ACC112 (cell line): ENCODE measurements around the gene GYPC.

Experiments used
- H2AFZ ChIP-seq: fragments of 200-600 bp; sonication (generic); one replicate; pipeline ENCODE4 v1.6.0; 2017; ENCODE audit warnings: antibody characterized with exemption, low read length; ENCODE audit not compliant: unreplicated experiment
- H3K27ac ChIP-seq: fragments of 200-600 bp; sonication (generic); 2 replicates; pipeline ENCODE4 v1.5.1; 2014; ENCODE audit warnings: low read depth, mild to moderate bottlenecking, antibody characterized with exemption, low read length, moderate library complexity
- H3K27me3 ChIP-seq: fragments of 200-600 bp; sonication (generic); 2 replicates; pipeline ENCODE4 v1.6.1; 2014; ENCODE audit warnings: mild to moderate bottlenecking, antibody characterized with exemption, low read length, moderate library complexity, mixed read lengths; ENCODE audit not compliant: insufficient read depth
- H3K36me3 ChIP-seq: fragments of 200-600 bp; sonication (generic); 2 replicates; pipeline ENCODE4 v1.6.1; 2016; ENCODE audit warnings: mild to moderate bottlenecking, antibody characterized with exemption, low read length, moderate library complexity, mixed read lengths; ENCODE audit not compliant: insufficient read depth
- H3K4me1 ChIP-seq: fragments of 200-600 bp; sonication (generic); one replicate; pipeline ENCODE4 v1.6.1; 2016; ENCODE audit warnings: low read length, mixed read lengths; ENCODE audit not compliant: insufficient read depth, unreplicated experiment, control insufficient read depth
- H3K4me3 ChIP-seq: fragments of 200-600 bp; sonication (generic); 2 replicates; pipeline ENCODE4 v1.5.1; 2014; ENCODE audit warnings: mild to moderate bottlenecking, low read depth, low read length
- H3K79me2 ChIP-seq: fragments of 200-600 bp; sonication (generic); one replicate; pipeline ENCODE4 v1.6.0; 2016; ENCODE audit warnings: low read length; ENCODE audit not compliant: control insufficient read depth, unreplicated experiment, insufficient read depth

GYPC gene

DNA sequence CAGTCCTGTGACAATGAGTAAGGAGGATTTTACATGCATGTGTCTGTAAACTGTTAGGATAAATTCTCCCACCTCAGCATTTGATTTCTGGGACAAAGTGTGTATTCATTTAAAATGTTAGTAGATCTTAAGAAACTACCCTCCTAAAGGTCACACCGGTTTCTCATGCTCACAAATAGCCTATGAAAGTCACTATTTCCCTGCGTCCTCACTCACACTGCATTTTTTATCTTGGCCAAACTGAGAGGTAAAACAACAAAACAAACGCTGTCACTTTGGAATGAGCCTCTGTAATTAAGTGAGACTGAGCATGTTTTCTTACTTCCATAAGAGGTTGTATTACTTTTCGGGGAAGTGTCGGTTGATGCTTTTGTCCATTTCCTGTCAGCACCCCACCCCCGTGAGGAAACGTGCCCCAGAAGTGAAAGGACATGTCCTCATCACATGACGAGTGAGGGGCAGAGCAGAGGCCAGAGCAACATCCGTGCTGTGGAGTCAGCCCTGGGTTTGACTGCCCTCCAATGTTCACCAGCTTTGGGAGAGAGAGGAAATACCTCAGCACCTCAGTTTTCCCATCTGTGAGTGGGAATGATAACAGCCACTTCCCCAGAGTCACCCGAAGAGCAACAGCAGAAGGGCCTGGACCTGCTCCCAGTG, 3.1 kb downstream of the GYPC start:
- Histone ChIP-seq H2AFZ (no peak overlapping the region), H3K36me3 (no peaks in the 10 kb centered on the region), H3K27ac (peak overlapping the region; percentile 98), H3K4me1 (peaks cover 23% of the 10 kb centered on the region), H3K27me3 (no peaks in the 10 kb centered on the region), H3K4me3 (peak overlapping the region; percentile 35; the same call in 1 of the 2 replicates), H3K79me2 (peaks cover 32% of the 10 kb centered on the region)

DNA sequence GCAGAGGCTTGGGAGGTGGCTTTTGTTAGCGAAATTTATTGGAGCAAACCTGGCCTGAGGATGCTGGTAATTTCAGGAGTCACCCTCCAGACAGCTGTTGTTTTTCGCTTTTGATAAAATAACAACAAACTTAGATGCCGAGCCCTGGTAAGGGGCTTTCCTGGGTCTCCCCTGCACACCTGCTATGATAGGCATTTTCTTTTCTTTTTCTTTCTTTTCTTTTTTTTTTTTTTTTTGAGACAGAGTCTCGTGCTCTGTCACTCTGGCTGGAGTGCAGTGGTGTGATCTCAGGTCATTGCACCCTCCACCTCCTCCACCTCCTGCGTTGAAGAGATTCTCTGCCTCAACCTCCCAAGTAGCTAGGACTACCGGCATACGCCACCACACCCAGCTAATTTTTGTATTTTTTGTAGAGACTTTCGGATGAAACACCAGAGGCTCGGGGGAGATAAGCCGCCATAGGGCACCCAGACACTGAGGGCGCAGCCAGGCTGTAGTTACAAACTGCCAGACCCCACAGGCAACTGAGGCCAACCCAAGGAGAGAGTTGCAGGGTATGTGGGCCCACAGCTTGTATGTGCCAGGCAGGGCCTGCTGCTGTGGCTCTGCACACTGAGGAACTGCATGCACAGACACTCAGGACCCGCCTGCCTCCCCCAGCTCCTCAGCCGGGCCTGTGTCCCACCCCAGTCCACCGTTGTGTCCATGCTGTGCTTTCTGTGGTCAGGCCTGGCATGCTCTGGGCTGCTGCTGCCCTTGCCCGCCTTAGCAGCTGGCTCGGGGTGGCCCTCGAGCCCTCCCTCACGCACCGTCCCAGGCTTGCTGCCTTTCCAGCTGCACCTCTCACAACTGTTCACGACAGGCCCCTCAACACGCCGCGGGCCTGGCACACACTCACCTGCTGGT, 3.9 kb downstream of the GYPC start:
- Histone ChIP-seq H2AFZ (no peak overlapping the region), H3K79me2 (peaks cover 32% of the 10 kb centered on the region), H3K4me1 (peaks cover 22% of the 10 kb centered on the region), H3K4me3 (0 out of 2 replicates have a peak overlapping the region, but pooled peaks have one; percentile 35), H3K36me3 (no peaks in the 10 kb centered on the region), H3K27ac (peak overlapping the region; percentile 98), H3K27me3 (no peaks in the 10 kb centered on the region)

- Histone ChIP-seq H2AFZ (no peak overlapping the region), H3K36me3 (no peaks in the 10 kb centered on the region), H3K4me1 (peaks cover 16% of the 10 kb centered on the region), H3K79me2 (peaks cover 32% of the 10 kb centered on the region), H3K27ac (no peak overlapping the region), H3K4me3 (no peak overlapping the region), H3K27me3 (no peaks in the 10 kb centered on the region)
Observed at GRCh38 chr2:126660971-126661370, 5.0 kb downstream of the GYPC start.

- H3K4me1 ChIP-seq, result peaks cover 19% of the 10 kb centered on the region
- no peaks in the 10 kb centered on the region for H3K36me3 ChIP-seq
- H3K27ac ChIP-seq, result no peak overlapping the region
- no peak overlapping the region for H2AFZ ChIP-seq
- peaks cover 32% of the 10 kb centered on the region for H3K79me2 ChIP-seq
- H3K4me3 ChIP-seq, result no peak overlapping the region
- H3K27me3 ChIP-seq, result no peaks in the 10 kb centered on the region
Observed at GRCh38 chr2:126661702-126662500, 5.9 kb downstream of the GYPC start.

DNA sequence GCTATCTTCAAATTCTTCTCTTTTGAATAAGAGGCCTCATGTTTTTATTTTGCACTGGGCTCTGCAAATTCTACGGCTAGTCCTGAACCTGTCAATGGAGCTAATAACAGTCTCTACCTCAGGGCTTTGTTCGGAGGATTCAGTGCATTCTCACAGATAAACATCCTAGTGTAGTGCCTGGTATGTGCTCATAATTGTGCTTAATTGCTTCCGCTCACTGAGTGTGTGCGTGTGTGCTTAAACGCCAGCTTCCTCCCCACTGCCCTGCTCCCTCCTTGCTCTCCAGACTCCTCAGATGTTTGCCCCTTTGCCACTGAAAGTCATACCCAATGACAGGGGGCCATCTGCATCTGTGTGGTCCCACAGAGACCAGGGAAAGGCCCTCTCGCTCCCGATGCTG, 6.7 kb downstream of the GYPC start:
- Histone ChIP-seq H3K4me3 (no peak overlapping the region), H3K27ac (no peak overlapping the region), H3K79me2 (peaks cover 32% of the 10 kb centered on the region), H3K27me3 (no peaks in the 10 kb centered on the region), H3K4me1 (peaks cover 19% of the 10 kb centered on the region), H3K36me3 (no peaks in the 10 kb centered on the region), H2AFZ (no peak overlapping the region)

DNA sequence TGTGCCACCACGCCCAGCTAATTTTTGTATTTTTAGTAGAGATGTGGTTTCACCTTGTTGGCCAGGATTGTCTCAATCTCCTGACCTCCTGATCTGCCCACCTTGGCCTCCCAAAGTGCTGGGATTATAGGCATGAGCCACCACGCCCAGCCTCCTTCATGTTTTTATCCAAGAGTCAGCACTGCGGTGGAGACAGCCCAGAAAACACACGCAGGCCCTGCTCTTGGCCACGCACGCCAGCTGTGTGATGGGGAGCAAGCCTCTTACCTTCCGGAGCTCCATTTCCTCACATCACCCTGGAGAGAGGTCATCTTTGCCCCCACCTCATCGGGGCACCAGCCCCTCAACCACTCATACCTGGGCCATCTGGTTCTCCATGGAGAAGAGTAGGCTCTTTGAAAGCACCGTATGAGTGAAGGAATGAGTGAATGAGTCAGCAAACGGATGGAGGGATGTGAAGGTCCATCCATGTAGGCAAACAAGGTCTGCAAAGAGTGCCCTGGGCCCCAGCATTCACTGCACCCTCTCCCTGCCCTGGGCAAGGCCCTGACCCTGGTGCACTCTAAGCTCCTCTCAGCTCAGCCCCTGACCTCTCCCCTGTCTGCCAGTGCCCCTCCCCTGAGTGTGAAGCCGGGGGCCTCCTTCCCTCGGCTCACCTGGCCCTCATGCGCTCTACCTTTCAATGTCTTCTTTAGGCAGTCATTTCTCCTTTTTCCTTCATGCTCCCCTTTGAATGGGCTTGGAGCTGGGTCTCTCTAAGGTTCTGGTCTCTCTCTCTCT, 7.4 kb downstream of the GYPC start:
- Histone ChIP-seq H3K4me1 (peaks cover 16% of the 10 kb centered on the region), H2AFZ (no peak overlapping the region), H3K36me3 (no peaks in the 10 kb centered on the region), H3K79me2 (peaks cover 32% of the 10 kb centered on the region), H3K4me3 (no peak overlapping the region), H3K27ac (no peak overlapping the region), H3K27me3 (no peaks in the 10 kb centered on the region)

GRCh38 chr2:126664234-126664633, 8.3 kb downstream of the GYPC start:
- H3K27me3 ChIP-seq, result no peaks in the 10 kb centered on the region
- H3K4me1 ChIP-seq, result peaks cover 7% of the 10 kb centered on the region
- no peak overlapping the region for H3K4me3 ChIP-seq
- H3K79me2 ChIP-seq, result peaks cover 32% of the 10 kb centered on the region
- no peaks in the 10 kb centered on the region for H3K36me3 ChIP-seq
- no peak overlapping the region for H2AFZ ChIP-seq
- H3K27ac ChIP-seq, result no peak overlapping the region

DNA sequence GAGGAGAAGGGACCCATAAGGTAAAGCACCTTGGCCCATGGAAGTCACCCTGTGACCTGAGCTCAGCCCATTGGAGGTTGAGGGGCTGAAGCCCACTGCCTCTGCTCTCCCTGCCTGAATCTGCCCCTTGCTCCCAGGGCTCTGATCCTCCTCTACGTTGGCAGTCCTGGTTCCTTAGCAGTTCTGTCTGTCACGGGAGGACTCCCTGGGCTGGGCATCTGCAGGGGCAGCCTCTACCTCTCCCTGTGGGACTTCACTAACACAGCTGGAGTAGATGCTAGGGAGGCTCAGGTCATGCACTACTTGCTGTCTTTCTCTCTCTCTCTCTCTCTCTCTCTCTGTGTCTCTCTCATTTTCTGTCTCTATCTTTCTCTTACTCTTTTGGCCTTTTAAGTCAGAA, 8.7 kb downstream of the GYPC start:
- peaks cover 32% of the 10 kb centered on the region for H3K79me2 ChIP-seq
- no peak overlapping the region for H3K27ac ChIP-seq
- H3K36me3 ChIP-seq, result no peaks in the 10 kb centered on the region
- no peak overlapping the region for H3K4me3 ChIP-seq
- H3K4me1 ChIP-seq, result peaks cover 4% of the 10 kb centered on the region
- H3K27me3 ChIP-seq, result no peaks in the 10 kb centered on the region
- no peak overlapping the region for H2AFZ ChIP-seq

DNA sequence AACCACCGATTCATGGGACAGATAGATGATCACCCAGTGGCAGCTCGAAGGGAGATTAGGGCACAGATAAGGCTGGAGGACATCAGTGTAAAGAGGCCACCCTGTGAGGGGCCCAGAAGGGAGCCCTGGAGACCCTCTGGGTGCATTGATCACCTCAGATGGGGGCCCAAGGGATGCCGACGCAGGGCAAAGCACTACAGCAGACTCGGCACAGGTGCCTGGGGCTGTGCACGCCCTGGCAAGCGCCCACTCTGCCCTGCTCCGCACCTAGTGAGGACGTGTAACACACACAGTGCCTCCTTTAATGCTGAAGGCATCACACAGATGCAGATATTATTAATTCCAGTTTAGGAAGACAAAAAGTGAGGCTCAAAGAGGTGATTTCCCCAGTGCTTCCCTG, 9.5 kb downstream of the GYPC start:
- H3K27me3 ChIP-seq, result no peaks in the 10 kb centered on the region
- H3K27ac ChIP-seq, result no peak overlapping the region
- H3K4me3 ChIP-seq, result no peak overlapping the region
- H2AFZ ChIP-seq, result no peak overlapping the region
- no peaks in the 10 kb centered on the region for H3K36me3 ChIP-seq
- H3K4me1 ChIP-seq, result peaks cover 4% of the 10 kb centered on the region
- H3K79me2 ChIP-seq, result peaks cover 29% of the 10 kb centered on the region

DNA sequence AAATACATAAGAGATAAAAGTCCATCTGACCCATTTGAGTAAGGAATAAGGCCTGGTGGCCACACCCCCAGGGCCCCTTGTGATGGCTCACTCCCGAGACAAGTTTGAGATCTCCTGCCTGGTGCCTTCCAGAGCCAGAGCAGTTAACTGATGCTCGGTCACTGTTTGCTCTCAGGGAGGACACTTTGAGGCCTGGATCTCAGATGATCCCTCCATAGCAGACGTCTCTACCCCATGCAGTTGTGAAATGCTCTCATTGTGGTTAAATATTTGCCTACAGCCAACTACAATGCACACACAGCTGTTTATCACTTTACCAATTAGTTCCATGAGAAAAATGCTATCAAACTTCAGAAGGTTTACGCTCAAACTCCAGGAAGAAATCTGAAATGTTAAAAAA, 12.3 kb downstream of the GYPC start:
- H2AFZ ChIP-seq, result no peak overlapping the region
- H3K36me3 ChIP-seq, result no peaks in the 10 kb centered on the region
- H3K79me2 ChIP-seq, result peaks cover 11% of the 10 kb centered on the region
- no peak overlapping the region for H3K4me3 ChIP-seq
- peaks cover 4% of the 10 kb centered on the region for H3K4me1 ChIP-seq
- H3K27me3 ChIP-seq, result no peaks in the 10 kb centered on the region
- H3K27ac ChIP-seq, result no peak overlapping the region
